NCI-H2029 (cell line): ENCODE measurements around the gene PDE8B.

Source experiments
- DNase-seq: peaks from one replicate; lab custom pipeline; 2025; lab: John Stamatoyannopoulos, UW

Gene PDE8B

GRCh38 chr5:77294185-77294584, 83.7 kb downstream of the PDE8B start:
- no peak for DNase-seq

- DNase-seq, result no peak
These were observed 85.4 kb downstream of the PDE8B start for GRCh38 chr5:77295863-77296378.

- DNase-seq, result no peak
These were observed 87.7 kb downstream of the PDE8B start for GRCh38 chr5:77298146-77298545.

- no peak for DNase-seq
These were observed 90.0 kb downstream of the PDE8B start for GRCh38 chr5:77300451-77300850.

- DNase-seq, result no peak
These were observed 91.0 kb downstream of the PDE8B start for GRCh38 chr5:77301447-77301883.

- DNase-seq, result no peak
These were observed 91.8 kb downstream of the PDE8B start for GRCh38 chr5:77302247-77302646.

- no peak for DNase-seq
These were observed 92.2 kb downstream of the PDE8B start for GRCh38 chr5:77302653-77303052.

GRCh38 chr5:77304388-77304787, 93.9 kb downstream of the PDE8B start:
- DNase-seq, result no peak

- peak; percentile 5 for DNase-seq
These were observed 94.9 kb downstream of the PDE8B start for GRCh38 chr5:77305222-77305846.

GRCh38 chr5:77305956-77306355, 95.5 kb downstream of the PDE8B start:
- DNase-seq, result no peak

GRCh38 chr5:77306531-77306930, 96.1 kb downstream of the PDE8B start:
- DNase-seq, result no peak

GRCh38 chr5:77308154-77308960, 97.9 kb downstream of the PDE8B start:
- no peak for DNase-seq

- DNase-seq, result no peak
These were observed 98.7 kb downstream of the PDE8B start for GRCh38 chr5:77309140-77309539.

GRCh38 chr5:77310494-77311213, 100.2 kb downstream of the PDE8B start:
- DNase-seq, result no peak

- peak; percentile 10 for DNase-seq
These were observed 100.7 kb downstream of the PDE8B start for GRCh38 chr5:77311214-77311571.

- DNase-seq, result no peak
These were observed 101.9 kb downstream of the PDE8B start for GRCh38 chr5:77312413-77312812.

GRCh38 chr5:77316871-77317661, 106.6 kb downstream of the PDE8B start:
- no peak for DNase-seq

GRCh38 chr5:77318060-77318459, 107.6 kb downstream of the PDE8B start:
- DNase-seq, result no peak

GRCh38 chr5:77319117-77319804, 108.8 kb downstream of the PDE8B start:
- DNase-seq, result no peak

- no peak for DNase-seq
These were observed 111.4 kb downstream of the PDE8B start for GRCh38 chr5:77321793-77322394.

- DNase-seq, result no peak
These were observed 111.9 kb downstream of the PDE8B start for GRCh38 chr5:77322406-77322805.
